AG08396 (cell line): ENCODE results near the gene RAD9A.
A peak's percentile ranks its signal among the peaks of the same experiment; 100 is the strongest.
"Not testable (repeated sequence)": the region's sequence is repeated elsewhere in the genome, so short reads cannot be mapped to it uniquely, and the experiment has no call there.

Experiments used
- DNase-seq: peaks from one replicate; pipeline ENCODE4 v3.0.0; 2012; ENCODE audit warnings: low spot score, mixed read lengths

RAD9A gene

GRCh38 chr11:67397536-67397935 is 5.8 kb downstream of the RAD9A start:
- DNase-seq: no peak

GRCh38 chr11:67397986-67398660 is 6.3 kb downstream of the RAD9A start:
- no peak for DNase-seq

- DNase-seq: no peak
Observed at GRCh38 chr11:67398661-67399563, 7.1 kb downstream of the RAD9A start.

GRCh38 chr11:67400251-67400941 is 8.6 kb downstream of the RAD9A start:
- DNase-seq: no peak

- no peak for DNase-seq
Observed at GRCh38 chr11:67400942-67401494, 9.2 kb downstream of the RAD9A start.

GRCh38 chr11:67401495-67402191 is 9.9 kb downstream of the RAD9A start, which contains the start of gene PPP1CA:
PPP1CA (minus strand) TSS chr11:67401858; CDS start chr11:67401782, 76 bp downstream.
- DNase-seq: peak; percentile 99

GRCh38 chr11:67402192-67402839 is 10.5 kb downstream of the RAD9A start:
- DNase-seq: not testable (repeated sequence)

- not testable (repeated sequence) for DNase-seq
Observed at GRCh38 chr11:67403085-67403484, 11.3 kb downstream of the RAD9A start.

GRCh38 chr11:67404515-67405195 is 12.9 kb downstream of the RAD9A start:
- no peak for DNase-seq

GRCh38 chr11:67405196-67405567 is 13.4 kb downstream of the RAD9A start:
- DNase-seq: no peak

GRCh38 chr11:67405688-67406339 is 14.0 kb downstream of the RAD9A start:
- no peak for DNase-seq

GRCh38 chr11:67406420-67406968 is 14.7 kb downstream of the RAD9A start:
- DNase-seq: no peak

- DNase-seq: no peak
Observed at GRCh38 chr11:67406969-67407687, 15.3 kb downstream of the RAD9A start.

- no peak for DNase-seq
Observed at GRCh38 chr11:67407688-67408163, 15.9 kb downstream of the RAD9A start.

- no peak for DNase-seq
Observed at GRCh38 chr11:67408437-67409200, 16.8 kb downstream of the RAD9A start.

GRCh38 chr11:67409261-67409666 is 17.5 kb downstream of the RAD9A start:
- no peak for DNase-seq

- no peak for DNase-seq
Observed at GRCh38 chr11:67409781-67410368, 18.1 kb downstream of the RAD9A start.

GRCh38 chr11:67410369-67410831 is 18.6 kb downstream of the RAD9A start:
- no peak for DNase-seq
